ENCODE measurements around the gene BNC2.

The BNC2 gene

GRCh38 chr9:16787724-16788123 is 82.7 kb downstream of the BNC2 start:
- Histone ChIP-seq H4K20me1 (ENCODE audit: insufficient read depth, low read length) (no peaks in the 10 kb centered on the region), H3K9me3 (replicated peaks; ENCODE audit: insufficient read depth, low read length) (no peaks in the 10 kb centered on the region), H2AFZ (ENCODE audit: low read length) (no peak overlapping the region), H3K4me3 (ENCODE audit: low read length) (no peak overlapping the region), H3K9ac (ENCODE audit: low read length) (no peak overlapping the region), H3K79me2 (ENCODE audit: low read length) (no peaks in the 10 kb centered on the region), H3F3A (ENCODE audit: insufficient read depth, low read length) (no peaks in the 10 kb centered on the region), H3K4me2 (ENCODE audit: low read depth, low read length) (no peak overlapping the region), H3K27ac (ENCODE audit: low read length) (no peak overlapping the region), H3K9me2 (replicated peaks; ENCODE audit: insufficient read depth, low read length) (no peaks in the 10 kb centered on the region), H3K4me1 (ENCODE audit: low read length) (no peaks in the 10 kb centered on the region), H3K36me3 (replicated peaks; ENCODE audit: insufficient read depth, low read length) (no peaks in the 10 kb centered on the region), H3K27me3 (replicated peaks; ENCODE audit: insufficient read depth, low read length) (no peaks in the 10 kb centered on the region)
- DNase-seq, result no peak
- no peak for TF ChIP-seq EZH2 (optimal IDR thresholded peaks at IDR 0.05; ENCODE audit: low read depth, low read length)
- no peak for TF ChIP-seq CTCF (IDR thresholded peaks at IDR 0.05; ENCODE audit: low read length)
- no peak for TF ChIP-seq EZH2phosphoT487 (IDR thresholded peaks at IDR 0.05; ENCODE audit: low read length)

- Histone ChIP-seq H3F3A (ENCODE audit: insufficient read depth, low read length) (no peaks in the 10 kb centered on the region), H3K79me2 (ENCODE audit: low read length) (no peaks in the 10 kb centered on the region), H3K27ac (ENCODE audit: low read length) (no peak overlapping the region), H4K20me1 (ENCODE audit: insufficient read depth, low read length) (no peaks in the 10 kb centered on the region), H3K27me3 (replicated peaks; ENCODE audit: insufficient read depth, low read length) (no peaks in the 10 kb centered on the region), H3K4me2 (ENCODE audit: low read depth, low read length) (no peak overlapping the region), H3K9me2 (replicated peaks; ENCODE audit: insufficient read depth, low read length) (no peaks in the 10 kb centered on the region), H3K4me1 (ENCODE audit: low read length) (no peaks in the 10 kb centered on the region), H3K9me3 (replicated peaks; ENCODE audit: insufficient read depth, low read length) (no peaks in the 10 kb centered on the region), H3K9ac (ENCODE audit: low read length) (no peak overlapping the region), H2AFZ (ENCODE audit: low read length) (no peak overlapping the region), H3K36me3 (replicated peaks; ENCODE audit: insufficient read depth, low read length) (no peaks in the 10 kb centered on the region), H3K4me3 (ENCODE audit: low read length) (no peak overlapping the region)
- no peak for TF ChIP-seq CTCF (IDR thresholded peaks at IDR 0.05; ENCODE audit: low read length)
- TF ChIP-seq EZH2phosphoT487 (IDR thresholded peaks at IDR 0.05; ENCODE audit: low read length), result no peak
- TF ChIP-seq EZH2 (optimal IDR thresholded peaks at IDR 0.05; ENCODE audit: low read depth, low read length), result no peak
- no peak for DNase-seq
Observed at GRCh38 chr9:16784002-16784401, 86.5 kb downstream of the BNC2 start.

- TF ChIP-seq EZH2 (optimal IDR thresholded peaks at IDR 0.05; ENCODE audit: low read depth, low read length) (no peak), CTCF (IDR thresholded peaks at IDR 0.05; ENCODE audit: low read length) (no peak), EZH2phosphoT487 (IDR thresholded peaks at IDR 0.05; ENCODE audit: low read length) (no peak)
- no peak for DNase-seq
- H3K4me2 ChIP-seq (ENCODE audit: low read depth, low read length), result no peak overlapping the region
- no peaks in the 10 kb centered on the region for H4K20me1 ChIP-seq (ENCODE audit: insufficient read depth, low read length)
- H3K9me2 ChIP-seq (replicated peaks; ENCODE audit: insufficient read depth, low read length), result no peaks in the 10 kb centered on the region
- no peaks in the 10 kb centered on the region for H3K36me3 ChIP-seq (replicated peaks; ENCODE audit: insufficient read depth, low read length)
- H3F3A ChIP-seq (ENCODE audit: insufficient read depth, low read length), result no peaks in the 10 kb centered on the region
- no peak overlapping the region for H3K27ac ChIP-seq (ENCODE audit: low read length)
- no peak overlapping the region for H3K9ac ChIP-seq (ENCODE audit: low read length)
- no peaks in the 10 kb centered on the region for H3K79me2 ChIP-seq (ENCODE audit: low read length)
- no peaks in the 10 kb centered on the region for H3K27me3 ChIP-seq (replicated peaks; ENCODE audit: insufficient read depth, low read length)
- H3K9me3 ChIP-seq (replicated peaks; ENCODE audit: insufficient read depth, low read length), result no peaks in the 10 kb centered on the region
- no peaks in the 10 kb centered on the region for H3K4me1 ChIP-seq (ENCODE audit: low read length)
- no peak overlapping the region for H2AFZ ChIP-seq (ENCODE audit: low read length)
- H3K4me3 ChIP-seq (ENCODE audit: low read length), result no peak overlapping the region
Observed at GRCh38 chr9:16782490-16782889, 88.0 kb downstream of the BNC2 start.

Measured in MM.1S (cell line).